Central memory CD8-positive, alpha-beta T cell (primary cell): ENCODE measurements around the gene ARHGAP29.

Experiments used
- ATAC-seq: fragments of 150-1000 bp; cut with Tn5 transposase; replicated peaks from 2 replicates; pipeline ENCODE4 v1.10.0; 2022; ENCODE audit warnings: mild to moderate bottlenecking, moderate FRiP score, moderate number of reproducible peaks; ENCODE audit not compliant: poor library complexity, severe bottlenecking; ENCODE audit errors: extremely low read depth
- DNase-seq, 2 donors: peaks; one replicate each; pipeline ENCODE4 v3.0.0; 2021; ENCODE audit warnings: low spot score in 2 of 2
- H3K27ac Mint-ChIP-seq: one replicate; pipeline ENCODE4 v1.8.0; 2022; ENCODE audit warnings: low read depth, mild to moderate bottlenecking, moderate library complexity, mixed read lengths
- H3K27me3 Mint-ChIP-seq: one replicate; pipeline ENCODE4 v1.8.0; 2022; ENCODE audit warnings: mixed read lengths
- H3K36me3 Mint-ChIP-seq: one replicate; pipeline ENCODE4 v1.8.0; 2022; ENCODE audit warnings: mild to moderate bottlenecking, moderate library complexity, mixed read lengths; ENCODE audit not compliant: insufficient read depth
- H3K4me1 Mint-ChIP-seq: one replicate; pipeline ENCODE4 v1.8.0; 2022; ENCODE audit warnings: mixed read lengths
- H3K4me3 Mint-ChIP-seq: one replicate; pipeline ENCODE4 v1.8.0; 2022; ENCODE audit warnings: mild to moderate bottlenecking, moderate library complexity, mixed read lengths
- H3K9me3 Mint-ChIP-seq: one replicate; pipeline ENCODE4 v1.8.0; 2022; ENCODE audit warnings: mixed read lengths

The ARHGAP29 gene

DNA sequence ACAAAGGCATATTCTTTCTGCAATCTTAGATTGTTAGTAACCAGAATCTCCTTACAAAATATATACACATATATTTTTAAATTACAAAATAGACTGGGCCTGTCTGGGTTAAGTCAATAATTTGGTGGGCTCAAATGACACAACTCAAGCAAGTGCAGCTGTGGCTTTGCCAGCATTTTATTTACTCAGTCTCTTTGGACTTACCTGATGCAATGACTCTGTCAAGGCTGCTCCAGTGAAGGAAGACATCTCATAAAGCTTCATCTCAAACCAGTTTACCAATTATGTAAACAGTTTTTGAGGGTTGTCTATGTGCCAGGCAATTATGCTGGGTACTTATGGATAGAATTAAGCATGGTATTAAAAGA, 93.6 kb downstream of the ARHGAP29 start:
- ATAC-seq (no peak), DNase-seq (no peak)
- Mint-ChIP-seq H3K27ac (no peak overlapping the region), H3K4me1 (no peaks in the 10 kb centered on the region), H3K36me3 (no peaks in the 10 kb centered on the region), H3K9me3 (no peaks in the 10 kb centered on the region), H3K27me3 (peaks cover 23% of the 10 kb centered on the region), H3K4me3 (no peak overlapping the region)

- H3K27me3 Mint-ChIP-seq, result peaks cover 22% of the 10 kb centered on the region
- H3K36me3 Mint-ChIP-seq, result no peaks in the 10 kb centered on the region
- no peak overlapping the region for H3K27ac Mint-ChIP-seq
- H3K4me1 Mint-ChIP-seq, result no peaks in the 10 kb centered on the region
- no peak overlapping the region for H3K4me3 Mint-ChIP-seq
- DNase-seq, result no peak
- no peaks in the 10 kb centered on the region for H3K9me3 Mint-ChIP-seq
- no peak for ATAC-seq
These were observed 94.1 kb downstream of the ARHGAP29 start for GRCh38 chr1:94143173-94143808.

DNA sequence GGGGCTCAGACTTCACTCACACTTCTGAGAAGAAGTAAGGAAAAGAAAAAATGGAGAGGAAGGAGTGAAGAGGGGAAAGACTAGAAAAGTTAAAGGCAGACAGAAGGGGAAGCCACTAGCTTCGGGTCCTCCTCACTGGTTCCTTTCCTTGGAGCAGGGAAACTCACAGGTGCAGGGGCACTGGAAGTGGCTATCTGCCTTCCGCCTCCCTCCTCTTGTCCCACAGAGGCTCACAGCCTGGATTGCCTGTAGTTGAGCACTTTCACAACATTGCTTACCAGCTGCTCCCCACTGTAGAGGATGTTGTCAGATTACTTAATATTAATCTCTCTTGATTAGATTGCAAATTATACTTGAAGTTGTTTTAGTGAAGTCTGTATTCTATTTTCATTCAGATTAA, 94.8 kb downstream of the ARHGAP29 start:
- H3K4me3 Mint-ChIP-seq, result no peak overlapping the region
- no peaks in the 10 kb centered on the region for H3K36me3 Mint-ChIP-seq
- H3K9me3 Mint-ChIP-seq, result no peaks in the 10 kb centered on the region
- peaks cover 22% of the 10 kb centered on the region for H3K27me3 Mint-ChIP-seq
- ATAC-seq (no peak), DNase-seq (no peak)
- H3K4me1 Mint-ChIP-seq, result no peaks in the 10 kb centered on the region
- H3K27ac Mint-ChIP-seq, result no peak overlapping the region

GRCh38 chr1:94142022-94142421, 95.4 kb downstream of the ARHGAP29 start:
- peaks cover 26% of the 10 kb centered on the region for H3K27me3 Mint-ChIP-seq
- DNase-seq (no peak), ATAC-seq (no peak)
- H3K4me1 Mint-ChIP-seq, result no peaks in the 10 kb centered on the region
- no peak overlapping the region for H3K4me3 Mint-ChIP-seq
- no peak overlapping the region for H3K27ac Mint-ChIP-seq
- H3K9me3 Mint-ChIP-seq, result no peaks in the 10 kb centered on the region
- H3K36me3 Mint-ChIP-seq, result no peaks in the 10 kb centered on the region

GRCh38 chr1:94132111-94132510, 105.3 kb downstream of the ARHGAP29 start:
- no peak for DNase-seq
- no peaks in the 10 kb centered on the region for H3K9me3 Mint-ChIP-seq

GRCh38 chr1:94130851-94131595, 106.4 kb downstream of the ARHGAP29 start:
- no peak overlapping the region for H3K4me3 Mint-ChIP-seq
- DNase-seq (no peak), ATAC-seq (no peak)
- H3K27ac Mint-ChIP-seq, result no peak overlapping the region
- no peaks in the 10 kb centered on the region for H3K9me3 Mint-ChIP-seq
- no peaks in the 10 kb centered on the region for H3K36me3 Mint-ChIP-seq
- no peaks in the 10 kb centered on the region for H3K4me1 Mint-ChIP-seq
- H3K27me3 Mint-ChIP-seq, result peaks cover 31% of the 10 kb centered on the region

More at GRCh38 chr1:94132111-94132510, 105.3 kb downstream of the ARHGAP29 start:
- H3K4me1 Mint-ChIP-seq, result no peaks in the 10 kb centered on the region
- no peaks in the 10 kb centered on the region for H3K36me3 Mint-ChIP-seq
- no peak overlapping the region for H3K4me3 Mint-ChIP-seq
- no peak for ATAC-seq
- peaks cover 34% of the 10 kb centered on the region for H3K27me3 Mint-ChIP-seq
- no peak overlapping the region for H3K27ac Mint-ChIP-seq

- H3K4me1 Mint-ChIP-seq, result no peaks in the 10 kb centered on the region
These were observed 110.7 kb downstream of the ARHGAP29 start for GRCh38 chr1:94126651-94127050.

GRCh38 chr1:94125551-94126514, 111.6 kb downstream of the ARHGAP29 start:
- Mint-ChIP-seq H3K27me3 (peaks cover 38% of the 10 kb centered on the region), H3K4me1 (no peaks in the 10 kb centered on the region), H3K27ac (no peak overlapping the region), H3K4me3 (no peak overlapping the region), H3K9me3 (no peaks in the 10 kb centered on the region), H3K36me3 (no peaks in the 10 kb centered on the region)
- DNase-seq (no peak), ATAC-seq (no peak)

More at GRCh38 chr1:94126651-94127050, 110.7 kb downstream of the ARHGAP29 start:
- DNase-seq (no peak), ATAC-seq (no peak)
- H3K27ac Mint-ChIP-seq, result no peak overlapping the region
- H3K9me3 Mint-ChIP-seq, result no peaks in the 10 kb centered on the region
- no peak overlapping the region for H3K4me3 Mint-ChIP-seq
- peaks cover 39% of the 10 kb centered on the region for H3K27me3 Mint-ChIP-seq
- H3K36me3 Mint-ChIP-seq, result no peaks in the 10 kb centered on the region

DNA sequence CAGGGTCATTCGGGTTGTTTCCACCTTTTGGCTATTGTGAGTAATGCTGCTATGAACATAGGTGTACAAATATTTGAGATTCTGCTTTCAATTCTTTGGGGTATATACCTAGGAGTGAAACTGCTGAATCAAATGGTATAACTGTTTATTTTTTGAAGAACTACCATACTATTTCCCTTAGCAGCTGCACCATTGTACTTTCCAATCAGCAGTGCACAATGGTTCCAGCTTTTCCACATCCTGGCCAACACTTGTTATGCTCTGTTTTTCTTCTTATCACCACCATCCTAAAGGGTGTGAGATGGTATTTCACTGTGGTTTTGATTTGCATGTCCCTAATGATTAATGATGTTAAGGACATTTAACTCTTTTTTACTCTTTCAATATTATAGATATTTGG, 112.8 kb downstream of the ARHGAP29 start:
- DNase-seq (no peak), ATAC-seq (no peak)
- Mint-ChIP-seq H3K9me3 (no peaks in the 10 kb centered on the region), H3K27ac (no peak overlapping the region), H3K27me3 (peaks cover 48% of the 10 kb centered on the region), H3K4me3 (no peak overlapping the region), H3K36me3 (no peaks in the 10 kb centered on the region), H3K4me1 (no peaks in the 10 kb centered on the region)

GRCh38 chr1:94122201-94122970, 115.0 kb downstream of the ARHGAP29 start:
- Mint-ChIP-seq H3K4me3 (no peak overlapping the region), H3K27me3 (peaks cover 45% of the 10 kb centered on the region), H3K4me1 (no peaks in the 10 kb centered on the region), H3K27ac (no peak overlapping the region), H3K36me3 (no peaks in the 10 kb centered on the region), H3K9me3 (no peaks in the 10 kb centered on the region)
- DNase-seq (no peak), ATAC-seq (no peak)
